ENCODE results near the gene ZNF586.
"Not testable (repeated sequence)": the region's sequence is repeated elsewhere in the genome, so short reads cannot be mapped to it uniquely, and the experiment has no call there.

The ZNF586 gene

DNA sequence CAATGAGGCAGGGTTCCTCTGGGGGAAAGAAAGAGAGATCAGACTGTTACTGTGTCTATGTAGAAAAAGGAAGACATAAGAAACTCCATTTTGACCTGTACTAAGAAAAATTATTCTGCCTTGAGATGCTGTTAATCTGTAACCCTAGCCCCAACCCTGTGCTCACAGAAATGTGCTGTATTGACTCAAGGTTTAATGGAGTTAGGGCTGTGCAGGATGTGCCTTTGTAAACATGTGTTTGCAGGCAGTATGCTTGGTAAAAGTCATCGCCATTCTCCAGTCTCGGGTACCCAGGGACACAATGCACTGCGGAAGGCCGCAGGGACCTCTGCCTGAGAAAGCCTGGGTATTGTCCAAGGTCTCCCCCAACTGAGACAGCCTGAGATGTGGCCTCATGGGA, 54.1 kb downstream of the ZNF586 start:
- not testable (repeated sequence) for H3K36me3 ChIP-seq (ENCODE audit: insufficient read depth, low read length); H3K4me1 ChIP-seq (ENCODE audit: insufficient read depth, low read length); H3K9ac ChIP-seq (ENCODE audit: low read depth, low read length); H3K9me3 ChIP-seq (ENCODE audit: control insufficient read depth, insufficient read depth, low read length)

DNA sequence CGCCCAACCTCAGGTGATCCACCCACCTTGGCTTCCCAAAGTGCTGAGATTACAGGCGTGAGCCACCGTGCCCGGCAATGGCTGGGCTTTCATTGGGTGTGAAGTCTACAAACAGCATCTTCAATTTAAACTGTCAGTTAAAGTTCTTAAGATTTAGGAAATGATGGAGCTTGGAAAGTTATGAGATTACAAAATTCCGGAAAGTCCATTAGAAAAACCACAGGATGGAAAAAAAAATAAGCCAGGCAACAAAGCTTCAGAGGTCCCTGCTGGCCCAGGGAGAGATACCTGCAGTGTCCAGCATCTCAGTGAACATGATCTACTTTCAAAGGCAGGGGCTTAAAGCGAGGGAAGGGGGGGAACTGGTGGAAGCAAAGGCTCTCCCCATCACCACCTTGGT, 56.0 kb downstream of the ZNF586 start:
- Histone ChIP-seq H3K9me3 (ENCODE audit: control insufficient read depth, insufficient read depth, low read length) (no peaks in the 10 kb centered on the region), H3K9ac (ENCODE audit: low read depth, low read length) (no peak overlapping the region), H3K4me1 (ENCODE audit: insufficient read depth, low read length) (peaks cover 3% of the 10 kb centered on the region; the same call in 1 of the 2 replicates), H3K36me3 (ENCODE audit: insufficient read depth, low read length) (peaks cover 6% of the 10 kb centered on the region; the same call in 1 of the 2 replicates)

DNA sequence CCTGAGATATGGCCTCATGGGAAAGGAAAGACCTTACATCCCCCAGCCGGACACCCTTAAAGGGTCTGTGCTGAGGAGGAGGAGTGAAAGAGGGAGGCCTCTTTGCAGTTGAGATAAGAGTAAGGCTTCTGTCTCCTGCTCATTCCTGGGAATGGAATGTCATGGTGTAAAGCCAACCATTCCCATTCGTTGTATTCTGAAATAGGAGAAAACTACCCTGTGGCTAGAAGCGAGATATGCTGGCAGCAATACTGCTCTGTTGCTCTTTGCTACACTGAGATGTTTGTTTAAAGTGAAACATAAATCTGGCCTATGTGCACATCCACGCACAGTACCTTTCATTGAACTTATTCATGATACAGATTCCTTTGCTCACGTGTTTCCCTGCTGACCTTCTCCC, 59.8 kb downstream of the ZNF586 start:
- Histone ChIP-seq H3K9me3 (ENCODE audit: control insufficient read depth, insufficient read depth, low read length) (no peaks in the 10 kb centered on the region), H3K9ac (ENCODE audit: low read depth, low read length) (no peak overlapping the region), H3K4me1 (ENCODE audit: insufficient read depth, low read length) (peaks cover 6% of the 10 kb centered on the region; the same call in 1 of the 2 replicates), H3K36me3 (ENCODE audit: insufficient read depth, low read length) (peaks cover 6% of the 10 kb centered on the region; the same call in 1 of the 2 replicates)

DNA sequence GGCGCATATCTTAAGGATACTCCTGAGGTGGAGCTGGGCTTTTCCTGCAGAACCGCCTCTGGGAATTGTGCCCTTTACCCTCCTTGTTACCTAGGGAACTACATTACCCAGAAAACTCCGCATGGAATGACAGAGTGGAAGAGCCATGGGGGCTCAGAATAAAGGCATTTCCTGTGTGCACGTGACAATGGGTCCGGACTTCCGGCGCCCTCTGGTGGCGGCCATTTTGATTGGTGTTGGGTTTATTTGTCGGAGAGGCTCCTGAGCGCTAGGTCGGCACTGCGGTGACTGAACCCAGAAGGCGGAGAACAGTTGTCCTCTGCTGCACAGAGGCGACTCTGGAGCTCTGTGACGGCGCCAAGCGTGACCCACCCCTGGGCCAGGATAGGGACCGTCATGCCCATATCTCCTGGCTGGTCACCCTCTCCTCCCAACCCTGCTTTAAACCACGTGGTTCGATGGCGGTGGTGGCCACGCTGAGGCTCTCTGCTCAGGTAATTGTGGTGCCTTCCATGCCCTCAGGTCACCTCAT, 60.7 kb downstream of the ZNF586 start, which contains the start of gene ZNF587B:
Gene ZNF587B (plus strand): TSS at position 229 of the 532 bp plus-strand sequence. CDS start 230 bp downstream, at position 459.
- Histone ChIP-seq H3K9ac (ENCODE audit: low read depth, low read length) (peak within 1 kb of the TSS; percentile 99), H3K36me3 (ENCODE audit: insufficient read depth, low read length) (peaks cover 6% of the 10 kb centered on the region; the same call in 1 of the 2 replicates), H3K9me3 (ENCODE audit: control insufficient read depth, insufficient read depth, low read length) (no peaks in the 10 kb centered on the region), H3K4me1 (ENCODE audit: insufficient read depth, low read length) (peaks cover 6% of the 10 kb centered on the region; the same call in 1 of the 2 replicates)
